Measurements from ENCODE around the gene EYS.
"Not testable (repeated sequence)": the region's sequence is repeated elsewhere in the genome, so short reads cannot be mapped to it uniquely, and the experiment has no call there.

EYS gene

GRCh38 chr6:64000818-64001491 is 1706.1 kb downstream of the EYS start:
- no peak for DNase-seq

- no peak for DNase-seq
Observed at GRCh38 chr6:63999613-64000012, 1707.4 kb downstream of the EYS start.

- DNase-seq = no peak
Observed at GRCh38 chr6:63998991-63999390, 1708.0 kb downstream of the EYS start.

- no peak for DNase-seq
Observed at GRCh38 chr6:63997734-63998133, 1709.3 kb downstream of the EYS start.

GRCh38 chr6:63997221-63997620 is 1709.8 kb downstream of the EYS start:
- DNase-seq = no peak

- no peak for DNase-seq
Observed at GRCh38 chr6:63985223-63985622, 1721.8 kb downstream of the EYS start.

- no peak for DNase-seq
Observed at GRCh38 chr6:63975699-63976098, 1731.3 kb downstream of the EYS start.

GRCh38 chr6:63968650-63969049 is 1738.4 kb downstream of the EYS start:
- no peak for DNase-seq

GRCh38 chr6:63964366-63964765 is 1742.7 kb downstream of the EYS start:
- DNase-seq = no peak

- DNase-seq = no peak
Observed at GRCh38 chr6:63963769-63964315, 1743.2 kb downstream of the EYS start.

- not testable (repeated sequence) for DNase-seq
Observed at GRCh38 chr6:63953336-63954021, 1753.5 kb downstream of the EYS start.

- DNase-seq = no peak
Observed at GRCh38 chr6:63947792-63948529, 1759.1 kb downstream of the EYS start.

GRCh38 chr6:63945987-63946386 is 1761.0 kb downstream of the EYS start:
- no peak for DNase-seq

GRCh38 chr6:63943826-63944225 is 1763.2 kb downstream of the EYS start:
- DNase-seq = no peak

- no peak for DNase-seq
Observed at GRCh38 chr6:63941747-63942470, 1765.1 kb downstream of the EYS start.

GRCh38 chr6:63940056-63940455 is 1767.0 kb downstream of the EYS start:
- no peak for DNase-seq

GRCh38 chr6:63936399-63936798 is 1770.6 kb downstream of the EYS start:
- DNase-seq = no peak

GRCh38 chr6:63935732-63936131 is 1771.3 kb downstream of the EYS start:
- DNase-seq = no peak

GRCh38 chr6:63933948-63934347 is 1773.1 kb downstream of the EYS start:
- DNase-seq = not testable (repeated sequence)

GRCh38 chr6:63930848-63931247 is 1776.2 kb downstream of the EYS start:
- DNase-seq = no peak

GRCh38 chr6:63929111-63929510 is 1777.9 kb downstream of the EYS start:
- DNase-seq = no peak

GRCh38 chr6:63928613-63929012 is 1778.4 kb downstream of the EYS start:
- DNase-seq = no peak
